GM12878 (cell line): ENCODE results near the gene SLC6A2. TPM values are rescaled to one million over a fixed set of nuclear protein-coding genes. Genes with fewer than 3 reads are reported as not detected.

ENCODE experiments used
- ATAC-seq: fragments of 200-7000 bp; cut with Tn5 transposase; 3 replicates; pipeline ENCODE4 v1.9.1; 2020; ENCODE audit warnings: mild to moderate bottlenecking, moderate library complexity
- BruUV-seq: library from RNA; stranded (reverse); fragments of 400-500 nt; replicated peaks from 2 replicates; lab custom pipeline; 2021; lab: Mats Ljungman, UMichigan
- CTCF ChIA-PET: fragments of 300-600 bp; sonication (Branson Sonifier 250); formaldehyde crosslinking; extraction: SDS; loops from one replicate; lab custom pipeline; 2021; ENCODE audit warnings: inconsistent platforms; lab: Yijun Ruan, JAX
- POLR2A ChIA-PET: fragments of 350-600 bp; formaldehyde crosslinking; extraction: SDS; loops from one replicate; lab custom pipeline; 2021; ENCODE audit warnings: inconsistent platforms; lab: Charles Lee
- RAD21 ChIA-PET: fragments of 300-600 bp; sonication (Branson Sonifier 250); formaldehyde crosslinking; loops from one replicate; lab custom pipeline; 2023; ENCODE audit warnings: antibody characterized with exemption; ENCODE audit not compliant: unreplicated experiment; lab: Charles Lee
- SMC1A ChIA-PET: fragments of 300-600 bp; sonication (Branson Sonifier 250); formaldehyde crosslinking; loops from one replicate; lab custom pipeline; 2023; ENCODE audit not compliant: unreplicated experiment, uncharacterized antibody; lab: Charles Lee
- DNase-seq: peaks from one replicate; pipeline ENCODE4 v3.0.0-alpha.2; 2011; ENCODE audit warnings: low read depth, low spot score
- FAIRE-seq: peaks from 3 replicates; lab custom pipeline; 2011; peaks lifted over from hg19 to GRCh38; lab: Jason Lieb, UNC
- H2AFZ ChIP-seq: 2 replicates; pipeline ENCODE4 v1.6.0; 2011; ENCODE audit warnings: low read depth, low read length, control low read depth; ENCODE audit not compliant: control insufficient read depth
- H3K27ac ChIP-seq: 2 replicates; pipeline ENCODE4 v1.5.1; 2011; ENCODE audit warnings: control low read depth; ENCODE audit not compliant: control insufficient read depth, insufficient read depth
- H3K27me3 ChIP-seq, 2 experiments: replicated peaks in 1 of 2; 2 replicates each; pipeline versions ENCODE4 v1.6.0 to v1.6.1; 2011; ENCODE audit warnings: low read length in 1 of 2; ENCODE audit not compliant: control insufficient read depth in 2 of 2, insufficient read depth in 2 of 2
- H3K36me3 ChIP-seq, 2 experiments: 2 replicates each; pipeline ENCODE4 v1.5.1; 2011; ENCODE audit warnings: low read length in 1 of 2; ENCODE audit not compliant: control insufficient read depth in 2 of 2, insufficient read depth in 2 of 2
- H3K4me1 ChIP-seq: 2 replicates; pipeline ENCODE4 v1.6.1; 2011; ENCODE audit warnings: mild to moderate bottlenecking, low read length, moderate library complexity, mixed read lengths; ENCODE audit not compliant: control insufficient read depth, insufficient read depth
- H3K4me2 ChIP-seq: 2 replicates; pipeline ENCODE4 v1.6.0; 2011; ENCODE audit warnings: control low read depth; ENCODE audit not compliant: control insufficient read depth, insufficient read depth
- H3K4me3 ChIP-seq: fragments of 200-600 bp; sonication (generic); 2 replicates; pipeline ENCODE4 v1.5.1; 2016
- H3K79me2 ChIP-seq: 2 replicates; pipeline ENCODE4 v1.6.0; 2011; ENCODE audit warnings: low read length; ENCODE audit not compliant: control insufficient read depth, insufficient read depth
- H3K9ac ChIP-seq: 2 replicates; pipeline ENCODE4 v1.8.0; 2011; ENCODE audit warnings: low read length, control low read depth, mixed read lengths; ENCODE audit not compliant: control insufficient read depth, insufficient read depth
- H3K9me3 ChIP-seq: replicated peaks from 3 replicates; pipeline ENCODE4 v1.5.1; 2011; ENCODE audit warnings: mild to moderate bottlenecking, low read length; ENCODE audit not compliant: control insufficient read depth, insufficient read depth
- H4K20me1 ChIP-seq: 2 replicates; pipeline ENCODE4 v1.6.0; 2011; ENCODE audit not compliant: control insufficient read depth, insufficient read depth
- BCLAF1 ChIP-seq: fragments of 450-650 bp; IDR thresholded peaks from 2 replicates; pipeline ENCODE4 v1.6.1; 2017; ENCODE audit warnings: antibody characterized with exemption, mild to moderate bottlenecking, moderate library complexity
- CHD1 ChIP-seq: IDR thresholded peaks from 2 replicates; pipeline ENCODE4 v1.6.1; 2012; ENCODE audit warnings: low read depth, low read length, improper control_type of control experiment
- CREB1 ChIP-seq: IDR thresholded peaks from 2 replicates; pipeline ENCODE4 v1.6.1; 2012; ENCODE audit warnings: low read depth, mild to moderate bottlenecking, inconsistent platforms
- FOXK2 ChIP-seq: fragments of 450-650 bp; IDR thresholded peaks from 2 replicates; pipeline ENCODE4 v1.6.1; 2017; ENCODE audit warnings: mild to moderate bottlenecking, moderate library complexity
- FOXM1 ChIP-seq: IDR thresholded peaks from 2 replicates; pipeline ENCODE4 v1.6.1; 2012; ENCODE audit warnings: low read depth, mild to moderate bottlenecking, inconsistent platforms, low read length, moderate library complexity
- HDAC2 ChIP-seq: fragments of 200-600 bp; sonication (generic); IDR thresholded peaks from 2 replicates; pipeline ENCODE4 v1.6.1; 2017
- IRF3 ChIP-seq: fragments of 450-650 bp; IDR thresholded peaks from 2 replicates; pipeline ENCODE4 v1.6.1; 2014; ENCODE audit warnings: mild to moderate bottlenecking
- MYB ChIP-seq: fragments of 150-350 bp; IDR thresholded peaks from 2 replicates; pipeline ENCODE4 v1.6.1; 2014; ENCODE audit warnings: mild to moderate bottlenecking, low read depth, low read length, borderline replicate concordance
- NFXL1 ChIP-seq: fragments of 450-650 bp; IDR thresholded peaks from 2 replicates; pipeline ENCODE4 v1.6.1; 2017; ENCODE audit warnings: antibody characterized with exemption, mild to moderate bottlenecking, borderline replicate concordance
- RELB ChIP-seq: fragments of 450-650 bp; IDR thresholded peaks from 2 replicates; pipeline ENCODE4 v1.6.1; 2017; ENCODE audit warnings: low read depth, mild to moderate bottlenecking, moderate library complexity
- STAT1 ChIP-seq: fragments of 450-650 bp; conservative IDR thresholded peaks from 2 replicates; pipeline ENCODE4 v1.6.1; 2014; ENCODE audit warnings: antibody characterized with exemption, mild to moderate bottlenecking
- WGBS: methylation state at CpG from one replicate; pipeline ENCODE4 v1.1.6; 2016; ENCODE audit warnings: low lambda C conversion rate; ENCODE audit not compliant: insufficient replicate concordance, insufficient coverage; ENCODE audit errors: missing lambda C conversion rate; 5-methylcytosine and 5-hydroxymethylcytosine counted together
- in situ Hi-C: fragments of 300-500 bp; cut with MboI; formaldehyde crosslinking; loops from 9 replicates; pipeline ENCODE4 v1.14.3; 2018; ENCODE audit warnings: mixed read lengths
- intact Hi-C: fragments of 100-400 bp; cut with micrococcal nuclease; formaldehyde crosslinking; loops from one replicate; pipeline ENCODE4 v1.14.2; 2022; ENCODE audit not compliant: unreplicated experiment
- polyA plus RNA-seq, 11 experiments: library from polyadenylated mRNA; depleted of rRNA in 4 of 11; unstranded in 6 of 11; stranded (reverse) in 5 of 11; fragments of >200 nt; fragmentation: Nextera tagmentation in 4 of 11; fragmentation: Illumina TruSeq in 1 of 11; extraction: Ambion mirVana in 4 of 11; extraction: Trizol in 1 of 11; gene quantifications; 1 replicate in 1 of 11; 2 replicates in 10 of 11; pipeline versions ENCODE4 v1.2.1 to v1.2.3, GENCODE V29; 2011 to 2016; ENCODE audit warnings: inconsistent platforms in 2 of 11, missing spikeins in 2 of 11, low read depth in 1 of 11
- total RNA-seq, 4 experiments: library from RNA; depleted of rRNA in 3 of 4; stranded (reverse); fragments of >200 nt in 3 of 4; fragmentation: Illumina TruSeq in 1 of 4; extraction: Trizol in 1 of 4; gene quantifications; 2 replicates each; pipeline versions ENCODE4 v1.2.1 to v1.2.3, GENCODE V29; 2013 to 2021

The SLC6A2 gene
- total and polyA plus RNA-seq, 10 of the 15 experiments (the other 5 are each of a cell fraction or from before 2014, with no cell fraction given) = not detected

GRCh38 chr16:55661941-55662643 lies 6.3 kb downstream of the SLC6A2 start:
- ATAC-seq = no peak
- RAD21 ChIA-PET = no interaction called here
- SMC1A ChIA-PET = no interaction called here
- no peak overlapping the region for H3K27ac ChIP-seq
- TF ChIP-seq FOXM1 (no peak), MYB (no peak)
- TF ChIP-seq, all 136 proteins: peak for 0
- Histone ChIP-seq H3K79me2 (no peaks in the 10 kb centered on the region), H4K20me1 (no peaks in the 10 kb centered on the region), H3K4me2 (no peak overlapping the region), H2AFZ (no peak overlapping the region), H3K4me1 (no peaks in the 10 kb centered on the region), H3K27me3 (no peaks in the 10 kb centered on the region; a peak in 1 of 4 replicates), H3K4me3 (no peak overlapping the region), H3K36me3 (no peaks in the 10 kb centered on the region), H3K9me3 (no peaks in the 10 kb centered on the region), H3K9ac (no peak overlapping the region)
- in situ Hi-C loops (no loop called here), intact Hi-C loops (no loop called here)
- FAIRE-seq (no peak), DNase-seq (no peak)
- CTCF ChIA-PET = no interaction called here
- BruUV-seq = no TSS peak
- POLR2A ChIA-PET = no interaction called here

GRCh38 chr16:55662644-55663031 lies 6.8 kb downstream of the SLC6A2 start:
- no TSS peak for BruUV-seq
- H3K4me2 ChIP-seq = no peak overlapping the region
- H3K36me3 ChIP-seq = no peaks in the 10 kb centered on the region
- FAIRE-seq (no peak), DNase-seq (no peak), ATAC-seq (no peak)
- H4K20me1 ChIP-seq = no peaks in the 10 kb centered on the region
- ChIA-PET SMC1A (no interaction called here), RAD21 (no interaction called here), POLR2A (no interaction called here), CTCF (no interaction called here)
- H3K4me3 ChIP-seq = no peak overlapping the region
- no peak overlapping the region for H3K9ac ChIP-seq
- intact Hi-C loops = no loop called here
- H3K27ac ChIP-seq = no peak overlapping the region
- H3K79me2 ChIP-seq = no peaks in the 10 kb centered on the region
- H3K4me1 ChIP-seq = no peaks in the 10 kb centered on the region
- H3K27me3 ChIP-seq = no peaks in the 10 kb centered on the region; a peak in 1 of 4 replicates
- no peaks in the 10 kb centered on the region for H3K9me3 ChIP-seq
- 0% methylated on average over 5 of the region's 5 CpGs for WGBS
- no peak overlapping the region for H2AFZ ChIP-seq
- in situ Hi-C loops = no loop called here
- TF ChIP-seq BCLAF1 (no peak), STAT1 (no peak), HDAC2 (no peak), CREB1 (no peak), NFXL1 (no peak), FOXK2 (no peak), CHD1 (no peak), IRF3 (no peak), RELB (no peak)
